NOMO-1 treated with dmso at 0.1 percent for 144 hours (cell line): Measurements from ENCODE around the gene PTGFRN.

Experiments
- DNase-seq: peaks from one replicate; lab custom pipeline; 2025; ENCODE audit not compliant: unreplicated experiment; lab: John Stamatoyannopoulos, UW

The PTGFRN gene

GRCh38 chr1:116887212-116887611 is 22.5 kb upstream of the PTGFRN start:
- DNase-seq = no peak

DNA sequence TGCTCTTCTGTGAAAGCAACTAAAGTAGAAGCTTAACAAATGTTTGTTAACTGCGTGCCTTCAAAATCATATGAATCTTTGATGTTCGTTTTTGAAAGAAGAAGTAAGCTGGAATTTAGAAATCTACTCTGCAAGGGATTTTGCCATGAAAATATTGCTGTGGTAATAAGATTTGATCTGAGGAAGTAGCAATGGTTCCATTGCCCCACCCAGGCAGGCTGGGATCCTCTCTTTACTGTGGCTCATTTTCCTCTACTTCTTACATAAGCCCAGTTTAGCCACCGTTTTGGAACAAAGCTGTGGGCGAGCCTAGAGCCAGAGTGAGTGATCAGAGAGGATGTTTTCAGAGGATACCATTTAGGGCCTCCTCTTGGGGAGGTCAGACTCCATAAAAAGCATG is 20.3 kb upstream of the PTGFRN start:
- DNase-seq = no peak

GRCh38 chr1:116891396-116892079 is 18.2 kb upstream of the PTGFRN start:
- DNase-seq = no peak

- no peak for DNase-seq
These were observed 14.6 kb upstream of the PTGFRN start for GRCh38 chr1:116895073-116895472.

- DNase-seq = no peak
These were observed 10.2 kb upstream of the PTGFRN start for GRCh38 chr1:116899529-116899928.

DNA sequence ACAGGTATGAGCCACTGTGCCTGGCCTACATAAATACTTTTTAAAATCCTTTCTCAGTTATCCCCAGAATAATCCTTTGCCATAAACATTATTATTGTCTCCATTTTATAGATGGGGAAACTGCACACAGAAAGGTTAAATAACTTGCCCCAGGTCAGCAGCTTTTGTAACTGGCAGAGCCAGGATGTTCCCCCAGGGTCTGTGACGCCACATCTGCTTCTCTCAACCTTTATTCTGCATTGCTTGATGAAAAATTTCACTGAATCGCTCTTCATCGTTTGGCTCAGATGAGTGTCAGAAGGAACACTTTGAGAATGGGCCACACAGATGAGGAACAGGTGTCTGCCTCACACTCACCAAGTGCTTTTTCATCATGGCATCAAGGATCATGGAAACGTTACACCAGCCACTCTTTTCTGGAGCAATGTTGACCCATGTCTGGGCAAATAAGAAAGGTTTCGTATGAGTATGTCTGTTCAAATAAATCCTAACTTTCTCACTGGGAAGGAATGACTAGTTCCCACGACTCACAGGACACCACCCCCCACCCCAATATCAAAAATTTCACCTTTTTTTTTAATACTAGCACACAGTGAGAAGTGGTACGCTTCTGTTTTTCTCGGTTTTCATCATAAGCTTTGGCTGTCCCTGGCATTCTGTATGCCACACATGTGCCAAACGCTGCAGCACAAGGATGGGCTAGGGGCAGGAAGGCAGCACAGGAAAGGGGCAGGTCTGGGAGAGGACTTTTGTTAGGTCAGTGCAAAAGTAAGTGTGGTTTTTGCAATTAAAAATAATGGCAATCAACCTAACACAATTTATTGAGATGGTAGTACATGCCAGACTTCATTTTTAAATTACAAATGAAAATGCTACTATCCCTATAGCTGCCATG is 9.0 kb upstream of the PTGFRN start:
- no peak for DNase-seq

GRCh38 chr1:116902027-116902426 is 7.7 kb upstream of the PTGFRN start:
- no peak for DNase-seq

DNA sequence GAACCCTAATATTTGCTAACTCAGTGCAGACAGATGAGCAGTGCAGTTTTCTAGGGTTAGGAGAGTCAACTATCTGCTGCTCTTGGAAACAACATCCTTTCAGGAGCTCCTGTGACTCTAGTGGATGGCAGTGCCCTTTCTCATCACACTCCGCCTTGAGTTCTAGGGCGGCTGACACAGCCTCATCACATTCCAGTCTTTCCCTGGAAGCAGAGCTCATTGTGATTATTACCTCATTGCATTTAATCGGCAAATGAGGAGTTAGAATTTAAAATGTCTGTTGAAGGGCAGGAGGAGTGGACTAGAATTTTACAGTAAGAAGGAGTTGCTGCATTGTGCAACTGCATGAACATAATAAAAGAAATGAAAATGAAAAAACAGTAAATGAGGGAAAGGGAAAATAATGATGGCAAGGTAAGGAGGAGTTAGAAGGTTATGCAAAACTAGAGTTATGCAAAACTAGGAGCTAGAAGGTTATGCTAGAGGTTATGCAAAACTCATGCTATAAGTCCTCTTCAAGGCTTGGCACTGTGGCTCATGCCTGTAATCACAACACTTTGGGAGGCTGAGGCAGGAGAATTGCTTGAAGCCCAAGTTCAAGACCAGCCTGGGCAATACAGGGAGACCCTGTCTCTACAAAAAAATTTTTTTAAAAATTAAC is 6.9 kb upstream of the PTGFRN start:
- no peak for DNase-seq

DNA sequence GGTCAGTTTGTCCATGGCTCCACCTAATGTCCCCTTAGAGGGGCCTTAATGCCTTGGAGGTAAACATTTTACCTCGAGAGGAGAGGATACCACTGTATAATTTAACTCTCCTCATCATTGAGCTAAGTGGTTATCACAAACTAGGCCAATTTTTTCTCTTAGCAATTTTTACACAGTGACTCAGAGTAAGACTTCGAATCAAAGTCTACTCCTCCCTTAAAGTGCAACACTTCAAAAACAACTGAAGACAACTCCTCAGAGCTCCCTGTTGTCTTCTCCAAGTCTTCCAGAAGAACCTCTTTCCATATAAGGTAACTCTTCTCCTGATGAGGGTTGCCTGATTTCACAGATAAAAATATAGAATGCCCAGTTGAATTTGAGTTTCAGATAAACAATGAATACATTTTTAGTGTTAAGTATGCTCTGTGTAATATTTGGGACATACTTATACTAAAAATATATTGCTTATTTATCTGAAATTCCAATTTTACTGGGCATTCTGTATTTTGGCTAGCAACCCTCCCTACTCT is 4.9 kb upstream of the PTGFRN start:
- no peak for DNase-seq

GRCh38 chr1:116906812-116907211 is 2.9 kb upstream of the PTGFRN start:
- DNase-seq = no peak

DNA sequence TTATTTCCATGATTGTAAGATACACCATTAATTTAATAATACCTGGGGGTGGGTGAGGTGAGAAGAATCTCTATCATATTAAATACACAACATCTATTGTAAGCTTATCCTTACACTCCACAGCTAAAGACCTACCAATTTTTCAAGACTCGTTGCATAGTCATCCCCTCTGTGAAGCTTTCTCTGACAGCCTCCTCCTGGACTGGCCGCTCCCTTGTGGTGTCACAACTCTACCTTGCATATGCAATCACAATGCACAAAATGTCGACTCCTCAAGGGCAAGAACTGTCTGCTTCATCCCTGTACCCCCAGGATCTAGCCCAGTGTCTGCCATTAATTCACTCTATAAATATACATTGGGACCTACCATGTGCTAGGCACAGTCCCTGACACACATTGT is 2.4 kb upstream of the PTGFRN start:
- DNase-seq = no peak

GRCh38 chr1:116908266-116908665 is 1.4 kb upstream of the PTGFRN start:
- DNase-seq = no peak

- DNase-seq = no peak
These were observed 750 bp upstream of the PTGFRN start for GRCh38 chr1:116908820-116909511.

DNA sequence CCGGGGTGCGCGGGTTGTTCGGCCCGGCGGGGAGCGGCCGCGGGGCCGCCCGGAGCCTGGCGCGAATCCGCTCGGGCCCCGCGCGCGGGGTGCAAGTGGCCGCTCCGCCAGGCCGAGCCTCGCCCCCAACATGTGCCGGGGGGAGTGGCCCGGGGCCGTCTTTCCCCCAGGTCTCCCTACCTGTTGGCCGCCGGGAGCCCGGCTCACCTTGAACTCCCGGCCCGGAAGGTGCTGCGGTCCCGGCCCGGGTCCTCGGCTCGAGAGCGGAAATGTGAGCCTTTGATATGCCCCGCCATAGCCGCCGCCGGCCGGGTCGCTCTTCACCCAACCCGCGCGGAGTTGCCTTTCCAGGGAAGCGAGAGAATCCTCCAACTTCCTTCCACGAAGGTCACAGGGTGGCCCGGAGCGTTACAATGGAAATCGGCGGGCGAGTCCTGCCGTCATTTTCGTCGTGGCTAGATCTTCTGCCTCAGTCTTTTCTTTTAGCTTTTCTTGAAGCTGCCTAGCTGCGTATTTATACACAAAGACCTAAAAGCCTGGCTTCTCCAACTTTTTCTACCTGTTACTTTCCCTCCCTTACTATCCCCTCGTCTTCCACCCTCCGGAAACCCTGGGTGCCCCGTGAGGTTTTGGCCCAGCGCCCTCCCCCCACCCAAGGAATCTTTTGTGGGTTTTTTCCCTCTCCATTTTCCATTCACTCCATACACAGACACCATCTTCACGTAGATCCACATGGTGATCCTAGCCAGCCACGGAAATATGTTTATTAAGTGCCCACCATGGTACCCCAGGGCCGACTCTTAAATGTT is 867 bp downstream of the PTGFRN start:
- DNase-seq = no peak

GRCh38 chr1:116911188-116911553 is 1.5 kb downstream of the PTGFRN start:
- no peak for DNase-seq

DNA sequence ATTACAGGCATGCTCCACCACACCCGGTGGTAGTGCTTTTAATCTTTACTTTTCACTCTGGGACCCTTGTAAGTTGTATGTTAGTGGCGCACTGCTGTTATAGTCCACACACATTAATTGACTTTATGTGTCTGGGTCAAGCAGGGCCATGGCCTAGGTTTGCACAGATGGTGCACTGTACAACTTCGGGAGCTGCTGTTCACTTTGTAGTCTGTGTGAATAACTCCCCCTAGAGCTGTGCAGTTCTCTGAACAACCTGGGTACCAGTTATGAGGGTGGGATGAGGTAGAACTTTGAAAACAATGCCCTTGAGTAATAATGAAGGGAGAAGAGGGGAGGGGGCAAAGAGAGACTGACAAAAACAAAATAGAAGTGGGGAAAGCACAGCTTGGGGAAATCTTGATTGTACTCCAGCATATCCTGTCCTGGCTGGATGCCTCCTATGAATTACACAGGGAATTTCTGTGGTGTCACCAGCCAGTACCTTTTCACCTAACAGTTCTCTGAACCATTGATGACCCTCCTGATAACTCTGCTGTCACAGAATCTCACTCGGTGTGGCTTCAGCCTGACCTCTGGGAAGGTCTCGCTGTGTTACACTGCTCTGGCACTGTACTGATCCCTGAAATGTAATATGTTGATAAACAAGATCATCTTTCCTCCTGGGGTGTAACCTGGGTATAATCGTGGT is 2.2 kb downstream of the PTGFRN start:
- no peak for DNase-seq

GRCh38 chr1:116912846-116913245 is 3.1 kb downstream of the PTGFRN start:
- DNase-seq = no peak

DNA sequence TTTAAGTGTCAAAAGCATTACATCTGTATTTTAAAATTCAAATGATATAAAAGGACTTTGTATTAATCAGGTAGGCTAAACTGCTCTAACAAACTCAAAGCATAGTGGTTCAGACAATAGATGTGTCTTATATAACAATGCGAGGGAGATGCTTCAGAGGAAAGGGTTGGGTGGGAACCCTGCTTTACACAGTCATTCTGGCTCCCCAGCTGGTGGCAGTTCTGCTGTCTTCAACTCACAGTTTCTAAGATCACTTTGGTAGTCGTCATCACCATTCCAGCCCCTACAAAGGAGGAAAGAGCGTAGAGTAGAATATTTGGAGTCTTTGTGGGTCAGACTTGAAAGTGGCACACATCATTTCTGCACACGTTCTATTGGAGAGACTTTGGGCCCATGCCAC is 4.2 kb downstream of the PTGFRN start:
- DNase-seq = no peak

DNA sequence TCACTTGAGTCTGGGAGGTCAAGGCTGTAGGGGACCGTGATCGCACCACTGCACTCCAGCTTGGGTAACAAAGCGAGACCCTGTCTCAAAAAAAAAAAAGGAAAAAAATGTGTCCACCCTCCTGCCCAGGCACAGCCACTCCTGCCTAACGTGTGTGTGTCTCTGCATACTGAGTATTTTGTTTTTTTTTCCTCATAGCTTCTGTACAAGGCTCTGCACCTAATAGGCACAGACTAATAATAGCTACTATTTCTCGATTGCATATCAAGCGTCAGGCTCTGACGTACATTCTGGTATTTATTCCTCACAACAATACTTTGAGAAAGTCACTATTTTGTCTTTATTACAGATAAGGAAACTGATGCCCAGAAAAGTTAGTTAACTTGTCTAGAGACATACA is 5.0 kb downstream of the PTGFRN start:
- no peak for DNase-seq
